Vagina (tissue), 2 donors: ENCODE data around the gene GDF3.

ENCODE experiments used
- CTCF ChIP-seq, 3 experiments: fragments of 450-650 bp in 2 of 3; fragments of 200-600 bp in 1 of 3; sonication (generic) in 1 of 3; IDR thresholded peaks; one replicate each; pipeline ENCODE4 v1.5.1; 2017 to 2019; ENCODE audit warnings: antibody characterized with exemption in 3 of 3, mild to moderate bottlenecking in 2 of 3, moderate library complexity in 2 of 3
- POLR2A ChIP-seq, 2 donors: fragments of 450-650 bp; IDR thresholded peaks; one replicate each; pipeline ENCODE4 v1.6.1; 2017; ENCODE audit warnings: antibody characterized with exemption in 2 of 2, mild to moderate bottlenecking in 2 of 2, moderate library complexity in 2 of 2
- POLR2AphosphoS5 ChIP-seq, 2 donors: sonication (generic); formaldehyde crosslinking; IDR thresholded peaks; one replicate each; pipeline ENCODE4 v1.9.0; 2017; ENCODE audit warnings: antibody characterized with exemption in 2 of 2, mild to moderate bottlenecking in 2 of 2, low read depth in 1 of 2; ENCODE audit not compliant: insufficient read depth in 1 of 2

GRCh38 chr12:7681535-7681934 lies 14.0 kb downstream of the GDF3 start:
- TF ChIP-seq CTCF (IDR thresholded peaks at IDR 0.05) = no peak
- no peak for TF ChIP-seq POLR2A (IDR thresholded peaks at IDR 0.05)
- no peak for TF ChIP-seq POLR2AphosphoS5 (IDR thresholded peaks at IDR 0.05; ENCODE audit: insufficient read depth in 1 of 2, low read depth in 1 of 2)
